SK-N-SH (cell line): Measurements from ENCODE around the gene MCF2L. TPM values are rescaled to one million over a fixed set of nuclear protein-coding genes. Genes with fewer than 3 reads are reported as not detected.

Source experiments
- CTCF ChIA-PET: fragments of 300-600, 350-600 bp; formaldehyde crosslinking; extraction: SDS; loops from one replicate; lab custom pipeline; 2021; lab: Yijun Ruan, JAX
- POLR2A ChIA-PET: fragments of 350-600 bp; sonication (Branson Sonifier 250); formaldehyde crosslinking; extraction: SDS; loops from one replicate; lab custom pipeline; 2020; ENCODE audit warnings: antibody characterized with exemption, inconsistent platforms; lab: Yijun Ruan, JAX
- DNase-seq: peaks from one replicate; pipeline ENCODE4 v3.0.0; 2012
- H2AFZ ChIP-seq: fragments of 200-600 bp; sonication (generic); 2 replicates; pipeline ENCODE4 v1.8.1; 2016; ENCODE audit warnings: antibody characterized with exemption, mild to moderate bottlenecking, low read depth
- H3F3A ChIP-seq: fragments of 200-600 bp; sonication (generic); replicated peaks from 2 replicates; pipeline ENCODE3; 2016; ENCODE audit warnings: antibody characterized with exemption, mild to moderate bottlenecking; ENCODE audit not compliant: insufficient read depth
- H3K27ac ChIP-seq, 2 experiments: fragments of 200-500 bp in 1 of 2; fragments of 200-600 bp in 1 of 2; sonication (Bioruptor generic) in 1 of 2; sonication (generic), shearing (Covaris generic) in 1 of 2; 2 replicates each; pipeline versions ENCODE4 v1.5.1 to v1.6.1; 2014 to 2016; ENCODE audit warnings: low read depth in 2 of 2, inconsistent platforms in 1 of 2, low read length in 1 of 2, mild to moderate bottlenecking in 1 of 2, mixed read lengths in 1 of 2
- H3K27me3 ChIP-seq: fragments of 200-600 bp; sonication (generic), shearing (Covaris generic); 2 replicates; pipeline ENCODE4 v1.6.1; 2016; ENCODE audit warnings: mixed run types; ENCODE audit not compliant: insufficient read depth
- H3K36me3 ChIP-seq, 2 experiments: fragments of 200-500 bp in 1 of 2; fragments of 200-600 bp in 1 of 2; sonication (Bioruptor generic) in 1 of 2; sonication (generic) in 1 of 2; replicated peaks in 1 of 2; 2 replicates each; pipeline versions ENCODE3 to v1.5.1; 2014 to 2016; ENCODE audit warnings: low read length in 1 of 2, mild to moderate bottlenecking in 1 of 2; ENCODE audit not compliant: insufficient read depth in 2 of 2, control insufficient read depth in 1 of 2
- H3K4me1 ChIP-seq, 2 experiments: fragments of 200-500 bp in 1 of 2; fragments of 200-600 bp in 1 of 2; sonication (Bioruptor generic) in 1 of 2; sonication (generic), shearing (Covaris generic) in 1 of 2; 2 replicates each; pipeline versions ENCODE4 v1.5.1 to v1.6.1; 2014 to 2016; ENCODE audit warnings: low read depth in 1 of 2, low read length in 1 of 2, mixed run types in 1 of 2; ENCODE audit not compliant: insufficient read depth in 2 of 2, control insufficient read depth in 1 of 2
- H3K4me2 ChIP-seq: fragments of 200-600 bp; sonication (generic), shearing (Covaris generic); 2 replicates; pipeline ENCODE4 v1.6.1; 2017; ENCODE audit warnings: mixed run types
- H3K4me3 ChIP-seq, 2 experiments: fragments of 200-500 bp in 1 of 2; fragments of 200-600 bp in 1 of 2; sonication (Bioruptor generic) in 1 of 2; sonication (generic), shearing (Covaris generic) in 1 of 2; 2 replicates each; pipeline versions ENCODE4 v1.5.1 to v1.8.1; 2014 to 2016; ENCODE audit warnings: low read depth in 2 of 2, inconsistent platforms in 1 of 2, low read length in 1 of 2, mild to moderate bottlenecking in 1 of 2, mixed read lengths in 1 of 2, moderate library complexity in 1 of 2
- H3K79me2 ChIP-seq: fragments of 200-600 bp; sonication (generic); 2 replicates; pipeline ENCODE4 v1.8.1; 2017; ENCODE audit warnings: mild to moderate bottlenecking; ENCODE audit not compliant: insufficient read depth
- H3K9ac ChIP-seq: fragments of 200-600 bp; sonication (generic); 2 replicates; pipeline ENCODE4 v1.6.1; 2017; ENCODE audit warnings: mixed run types
- H3K9me2 ChIP-seq: fragments of 200-600 bp; sonication (generic); 2 replicates; pipeline ENCODE4 v1.6.1; 2017; ENCODE audit warnings: mixed run types
- H3K9me3 ChIP-seq: fragments of 200-600 bp; sonication (generic); 2 replicates; pipeline ENCODE4 v1.6.1; 2017; ENCODE audit warnings: mixed run types, mild to moderate bottlenecking, moderate library complexity
- H4K20me1 ChIP-seq: fragments of 200-600 bp; sonication (generic); 2 replicates; pipeline ENCODE4 v1.6.1; 2017; ENCODE audit warnings: mild to moderate bottlenecking, mixed run types; ENCODE audit not compliant: insufficient read depth
- CTCF ChIP-seq: fragments of 200-600 bp; sonication (generic); IDR thresholded peaks from 2 replicates; pipeline ENCODE4 v1.6.1; 2017; ENCODE audit warnings: antibody characterized with exemption, mild to moderate bottlenecking, moderate library complexity
- FOXJ3 ChIP-seq: sonication (generic); formaldehyde crosslinking; IDR thresholded peaks from 2 replicates; pipeline ENCODE4 v1.5.1; 2020; ENCODE audit warnings: mild to moderate bottlenecking, missing genetic modification reagents
- FOXM1 ChIP-seq: IDR thresholded peaks from 2 replicates; pipeline ENCODE4 v1.4.0; 2012; ENCODE audit warnings: low read depth, mild to moderate bottlenecking
- GATA2 ChIP-seq: sonication (generic); formaldehyde crosslinking; IDR thresholded peaks from 2 replicates; pipeline ENCODE4 v1.5.0; 2020; ENCODE audit warnings: mild to moderate bottlenecking, missing genetic modification reagents
- JUND ChIP-seq: IDR thresholded peaks from 2 replicates; pipeline ENCODE4 v1.4.0; 2012
- MEF2A ChIP-seq: IDR thresholded peaks from 2 replicates; pipeline ENCODE4 v1.4.0; 2012; ENCODE audit warnings: low read depth, borderline replicate concordance
- MXI1 ChIP-seq: IDR thresholded peaks from 2 replicates; pipeline ENCODE4 v1.6.1; 2012; ENCODE audit warnings: mild to moderate bottlenecking, low read depth, low read length, improper control_type of control experiment
- NFIC ChIP-seq: IDR thresholded peaks from 2 replicates; pipeline ENCODE4 v1.4.0; 2012; ENCODE audit warnings: borderline replicate concordance
- RCOR1 ChIP-seq: fragments of 150-350 bp; IDR thresholded peaks from 2 replicates; pipeline ENCODE4 v1.6.1; 2017; ENCODE audit warnings: antibody characterized with exemption, low read length
- REST ChIP-seq: IDR thresholded peaks from 2 replicates; pipeline ENCODE4 v1.6.1; 2012; ENCODE audit warnings: mild to moderate bottlenecking, low read depth, low read length, moderate library complexity
- RFX5 ChIP-seq: IDR thresholded peaks from 2 replicates; pipeline ENCODE4 v1.6.1; 2012; ENCODE audit warnings: mild to moderate bottlenecking, improper control_type of control experiment, low read length
- RXRA ChIP-seq: IDR thresholded peaks from 2 replicates; pipeline ENCODE4 v1.4.0; 2012; ENCODE audit warnings: low read depth, mild to moderate bottlenecking, borderline replicate concordance
- SMC3 ChIP-seq: IDR thresholded peaks from 2 replicates; pipeline ENCODE4 v1.6.1; 2012; ENCODE audit warnings: low read depth, low read length, improper control_type of control experiment
- USF1 ChIP-seq: IDR thresholded peaks from 2 replicates; pipeline ENCODE4 v1.4.0; 2012; ENCODE audit warnings: low read depth, borderline replicate concordance
- YY1 ChIP-seq: IDR thresholded peaks from 2 replicates; pipeline ENCODE4 v1.4.0; 2012; ENCODE audit warnings: low read depth, mild to moderate bottlenecking
- WGBS: methylation state at CpG from one replicate; pipeline ENCODE4 v1.1.6; 2017; ENCODE audit warnings: low lambda C conversion rate; 5-methylcytosine and 5-hydroxymethylcytosine counted together
- polyA plus RNA-seq, 3 experiments: library from polyadenylated mRNA; depleted of rRNA; stranded (reverse); fragments of >200 nt; gene quantifications; 2 replicates each; pipeline ENCODE4 v1.2.3, GENCODE V29; 2012
- TF ChIP-seq, protein P1 (sequence below): IDR thresholded peaks from 2 replicates; pipeline ENCODE4; 2012
- TF ChIP-seq, protein P2 (sequence below): fragments of 150-350 bp; IDR thresholded peaks from 2 replicates; pipeline ENCODE4 v1.6.1; 2017; ENCODE audit warnings: antibody characterized with exemption, low read length, low read depth, borderline replicate concordance
- TF ChIP-seq, protein P3 (sequence below): IDR thresholded peaks from 2 replicates; pipeline ENCODE4 v1.4.0; 2012; ENCODE audit warnings: low read depth

MCF2L gene
- polyA plus RNA-seq, 1 of the 3 experiments (the other 2 are of a cell fraction): 0.56 TPM

GRCh38 chr13:112977091-112977490 lies 8.1 kb downstream of the MCF2L start:
- Histone ChIP-seq H3K4me2 (no peak overlapping the region), H4K20me1 (no peaks in the 10 kb centered on the region), H3K36me3 (no peaks in the 10 kb centered on the region), H3K27ac (no peak overlapping the region), H3K9me3 (no peaks in the 10 kb centered on the region), H2AFZ (no peak overlapping the region), H3K9me2 (no peaks in the 10 kb centered on the region), H3K4me1 (peaks cover 0 to 44% of the 10 kb centered on the region in 2 experiments; a peak in 1 of 4 replicates), H3K4me3 (no peak overlapping the region), H3K79me2 (no peaks in the 10 kb centered on the region), H3K27me3 (peaks cover 6% of the 10 kb centered on the region; the same call in 1 of the 2 replicates), H3K9ac (no peak overlapping the region), H3F3A (no peaks in the 10 kb centered on the region)
- 58% methylated on average over 11 of the region's 11 CpGs for WGBS
- ChIA-PET POLR2A (no interaction called here), CTCF (interaction anchor here (0.6 to 2.0 kb wide), 3 partner anchors 34 to 80 kb away, joined by 3 to 5 read pairs (median 3); no protein-coding TSS in a partner anchor)
- TF ChIP-seq SMC3 (no peak), GATA2 (CRISPR knock-in tag) (no peak), MXI1 (no peak), FOXJ3 (CRISPR knock-in tag) (no peak), RCOR1 (no peak)
- TF ChIP-seq, protein P1, sequence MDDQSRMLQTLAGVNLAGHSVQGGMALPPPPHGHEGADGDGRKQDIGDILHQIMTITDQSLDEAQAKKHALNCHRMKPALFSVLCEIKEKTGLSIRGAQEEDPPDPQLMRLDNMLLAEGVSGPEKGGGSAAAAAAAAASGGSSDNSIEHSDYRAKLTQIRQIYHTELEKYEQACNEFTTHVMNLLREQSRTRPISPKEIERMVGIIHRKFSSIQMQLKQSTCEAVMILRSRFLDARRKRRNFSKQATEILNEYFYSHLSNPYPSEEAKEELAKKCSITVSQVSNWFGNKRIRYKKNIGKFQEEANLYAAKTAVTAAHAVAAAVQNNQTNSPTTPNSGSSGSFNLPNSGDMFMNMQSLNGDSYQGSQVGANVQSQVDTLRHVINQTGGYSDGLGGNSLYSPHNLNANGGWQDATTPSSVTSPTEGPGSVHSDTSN: no peak
- no peak for DNase-seq

DNA sequence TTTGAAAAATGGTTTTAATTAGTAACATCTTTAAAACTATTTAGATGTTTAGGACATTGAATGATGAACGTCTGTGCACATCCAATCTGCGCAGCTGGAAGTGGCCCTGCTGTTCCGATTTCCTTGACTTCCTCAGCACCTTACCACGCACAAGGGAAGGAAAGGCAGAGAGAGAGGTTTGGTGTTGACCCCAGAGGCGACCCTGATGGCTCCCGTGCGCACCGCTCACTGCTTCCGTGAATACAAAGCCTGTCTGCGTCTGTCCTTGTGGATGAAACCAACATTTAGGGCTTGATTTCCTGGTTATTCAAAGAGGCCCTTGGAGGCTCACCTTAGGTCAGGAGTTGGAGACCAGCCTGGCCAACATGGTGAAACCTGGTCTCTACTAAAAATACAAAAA lies 8.5 kb downstream of the MCF2L start:
- ChIA-PET CTCF (interaction anchor here (0.6 to 2.0 kb wide), 6 partner anchors 8 to 80 kb away, joined by 3 to 7 read pairs (median 4); partner anchors contain the start of gene MCF2L), POLR2A (no interaction called here)
- no peak for DNase-seq
- Histone ChIP-seq H3K4me2 (no peak overlapping the region), H3K79me2 (no peaks in the 10 kb centered on the region), H3K36me3 (no peaks in the 10 kb centered on the region), H4K20me1 (no peaks in the 10 kb centered on the region), H3K4me1 (peaks cover 0 to 48% of the 10 kb centered on the region in 2 experiments; a peak in 1 of 4 replicates), H3K27ac (no peak overlapping the region), H3K9me3 (no peaks in the 10 kb centered on the region), H3K9me2 (no peaks in the 10 kb centered on the region), H3F3A (no peaks in the 10 kb centered on the region), H3K9ac (no peak overlapping the region), H3K4me3 (no peak overlapping the region), H3K27me3 (peaks cover 6% of the 10 kb centered on the region; the same call in 1 of the 2 replicates), H2AFZ (no peak overlapping the region)
- 64% methylated on average over 10 of the region's 10 CpGs for WGBS
- TF ChIP-seq RXRA (no peak), MEF2A (no peak), REST (no peak), FOXJ3 (CRISPR knock-in tag) (no peak), RFX5 (no peak), NFIC (no peak), YY1 (no peak), USF1 (no peak), RCOR1 (no peak), CTCF (no peak), FOXM1 (no peak), JUND (no peak)
- TF ChIP-seq, protein P2, sequence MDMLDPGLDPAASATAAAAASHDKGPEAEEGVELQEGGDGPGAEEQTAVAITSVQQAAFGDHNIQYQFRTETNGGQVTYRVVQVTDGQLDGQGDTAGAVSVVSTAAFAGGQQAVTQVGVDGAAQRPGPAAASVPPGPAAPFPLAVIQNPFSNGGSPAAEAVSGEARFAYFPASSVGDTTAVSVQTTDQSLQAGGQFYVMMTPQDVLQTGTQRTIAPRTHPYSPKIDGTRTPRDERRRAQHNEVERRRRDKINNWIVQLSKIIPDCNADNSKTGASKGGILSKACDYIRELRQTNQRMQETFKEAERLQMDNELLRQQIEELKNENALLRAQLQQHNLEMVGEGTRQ: no peak
- TF ChIP-seq, protein P1: no peak
- TF ChIP-seq, protein P3, sequence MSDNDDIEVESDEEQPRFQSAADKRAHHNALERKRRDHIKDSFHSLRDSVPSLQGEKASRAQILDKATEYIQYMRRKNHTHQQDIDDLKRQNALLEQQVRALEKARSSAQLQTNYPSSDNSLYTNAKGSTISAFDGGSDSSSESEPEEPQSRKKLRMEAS: no peak
